GM21529 (cell line): Measurements from ENCODE around the gene METRNL.
"Not testable (repeated sequence)": the region's sequence is repeated elsewhere in the genome, so short reads cannot be mapped to it uniquely, and the experiment has no call there.

ENCODE experiments used
- ATAC-seq: cut with Tn5 transposase; IDR thresholded peaks from one replicate; pipeline ENCODE4 v1.9.1; 2021; ENCODE audit not compliant: unreplicated experiment

METRNL gene

GRCh38 chr17:83051396-83052240 lies 27.8 kb upstream of the METRNL start:
- peak; percentile 88 for ATAC-seq

GRCh38 chr17:83052241-83052564 lies 27.2 kb upstream of the METRNL start:
- ATAC-seq, result no peak

GRCh38 chr17:83053021-83053681 lies 26.3 kb upstream of the METRNL start:
- no peak for ATAC-seq

- no peak for ATAC-seq
Measured at GRCh38 chr17:83053739-83054451, 25.5 kb upstream of the METRNL start.

- no peak for ATAC-seq
Measured at GRCh38 chr17:83054518-83055125, 24.8 kb upstream of the METRNL start.

- ATAC-seq, result not testable (repeated sequence)
Measured at GRCh38 chr17:83055176-83055575, 24.2 kb upstream of the METRNL start.

GRCh38 chr17:83055911-83056582 lies 23.4 kb upstream of the METRNL start:
- ATAC-seq, result no peak

- ATAC-seq, result no peak
Measured at GRCh38 chr17:83056583-83057396, 22.6 kb upstream of the METRNL start.

GRCh38 chr17:83057397-83057761 lies 22.0 kb upstream of the METRNL start:
- no peak for ATAC-seq

- no peak for ATAC-seq
Measured at GRCh38 chr17:83057793-83058265, 21.6 kb upstream of the METRNL start.

GRCh38 chr17:83058266-83058798 lies 21.1 kb upstream of the METRNL start:
- no peak for ATAC-seq

GRCh38 chr17:83061586-83061985 lies 17.8 kb upstream of the METRNL start:
- ATAC-seq, result no peak

GRCh38 chr17:83062011-83062817 lies 17.2 kb upstream of the METRNL start:
- ATAC-seq, result no peak

- ATAC-seq, result no peak
Measured at GRCh38 chr17:83062818-83063671, 16.4 kb upstream of the METRNL start.

GRCh38 chr17:83064021-83064731 lies 15.2 kb upstream of the METRNL start:
- no peak for ATAC-seq

GRCh38 chr17:83064732-83065659 lies 14.4 kb upstream of the METRNL start:
- ATAC-seq, result no peak
